ENCODE data around the gene SPSB1.
A peak's percentile ranks its signal among the peaks of the same experiment; 100 is the strongest.
"Not testable (repeated sequence)": the region's sequence is repeated elsewhere in the genome, so short reads cannot be mapped to it uniquely, and the experiment has no call there.

The SPSB1 gene

DNA sequence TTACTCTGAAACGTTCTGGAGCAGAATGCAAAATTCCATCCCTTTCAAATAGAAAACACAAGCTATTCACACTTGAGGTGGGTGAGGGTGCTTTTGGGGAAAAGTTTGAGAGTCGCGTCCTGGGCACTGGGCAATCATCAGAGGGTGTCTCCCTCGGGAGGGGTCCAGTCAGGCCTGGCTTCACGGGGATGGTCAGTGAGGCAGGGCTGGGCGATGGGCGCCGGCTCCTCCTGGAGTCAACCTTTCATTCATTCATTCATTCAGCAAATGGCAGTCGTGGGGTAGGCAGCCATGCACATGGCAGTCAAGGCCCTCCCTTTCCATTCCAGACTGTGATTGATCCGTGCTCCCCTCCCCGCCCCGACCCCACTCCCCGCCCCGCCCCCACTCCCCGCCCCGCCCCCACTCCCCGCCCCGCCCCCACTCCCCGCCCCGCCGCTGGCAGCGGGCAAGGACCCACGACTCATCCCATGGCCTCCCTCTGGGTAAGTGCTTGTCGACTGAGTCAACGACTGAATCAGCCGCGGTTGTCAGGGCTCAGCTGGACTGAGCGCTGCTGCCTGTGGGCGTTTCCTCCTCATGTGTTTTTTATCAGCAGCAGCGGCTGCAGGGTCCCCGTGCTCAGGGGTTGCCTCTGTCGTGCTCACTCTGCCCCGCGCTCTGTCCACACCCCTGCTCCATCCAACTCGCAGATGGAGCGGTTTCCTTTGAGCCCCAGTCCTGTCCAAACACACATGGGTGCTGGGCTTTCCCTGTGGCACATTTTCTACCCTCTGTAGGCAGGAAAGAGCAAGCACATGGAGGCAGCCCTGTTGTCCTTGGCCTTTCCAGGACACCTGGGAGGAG lies 12.5 kb upstream of the SPSB1 start:
- peak; percentile 54 to 64 for DNase-seq

DNA sequence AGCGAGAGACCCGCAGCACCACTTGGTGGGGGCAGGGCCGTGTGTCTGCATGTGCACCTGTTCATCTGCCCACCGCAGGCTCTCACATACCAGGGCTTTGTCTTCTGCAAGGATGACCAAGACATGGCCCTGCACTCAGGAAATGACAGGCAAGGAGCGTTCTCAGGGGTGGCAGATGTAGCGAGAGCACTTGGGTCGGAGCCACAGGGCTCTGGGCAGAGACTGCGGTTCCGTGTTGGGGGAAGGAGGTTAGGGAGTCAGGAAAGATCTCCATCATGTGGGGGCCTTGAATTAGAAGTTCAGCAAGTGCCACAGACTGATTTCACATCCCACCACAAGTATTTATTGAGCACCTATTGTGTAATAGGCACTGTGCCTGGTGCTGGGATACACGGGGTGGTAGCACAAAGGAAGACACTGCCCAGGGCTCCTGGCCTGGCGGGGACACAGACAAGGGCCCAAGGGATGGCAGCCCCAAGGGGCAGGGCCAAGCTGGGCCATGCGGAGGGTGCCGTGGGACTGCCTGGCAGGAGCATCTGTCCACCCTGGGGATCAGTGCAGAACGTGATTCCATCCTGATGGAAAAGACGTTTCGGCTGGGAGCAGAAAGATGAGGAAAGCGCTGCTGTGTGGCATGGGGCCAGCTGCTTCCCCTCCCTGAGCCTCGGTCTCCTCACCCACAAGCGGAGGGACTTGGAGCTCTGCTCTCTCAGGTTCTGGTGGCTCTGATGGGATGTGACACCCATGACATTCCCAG lies 11.4 kb upstream of the SPSB1 start:
- DNase-seq, result no peak

GRCh38 chr1:9281908-9282695 lies 10.6 kb upstream of the SPSB1 start:
- no peak for DNase-seq

- DNase-seq, result no peak
Observed at GRCh38 chr1:9282696-9282955, 10.1 kb upstream of the SPSB1 start.

DNA sequence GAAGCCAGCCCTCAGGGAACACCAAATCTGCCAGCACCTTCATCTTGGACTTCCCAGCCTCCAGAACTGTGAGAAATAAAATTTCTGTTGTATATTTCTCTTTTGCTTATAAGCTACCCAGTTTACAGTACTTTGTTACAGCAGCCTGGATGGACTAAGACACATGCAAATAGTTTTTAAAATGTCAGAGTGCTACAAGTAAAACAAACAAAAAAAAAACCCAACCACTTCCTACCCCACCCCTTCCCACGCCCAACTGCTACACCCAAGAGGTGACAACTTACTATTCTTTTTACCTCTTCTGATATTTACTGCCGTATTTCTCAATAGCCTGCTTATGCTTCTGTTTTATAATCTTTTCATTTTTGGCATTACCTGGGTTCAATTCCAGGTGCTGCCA lies 8.6 kb upstream of the SPSB1 start:
- no peak for DNase-seq

GRCh38 chr1:9286556-9286955 lies 6.1 kb upstream of the SPSB1 start:
- DNase-seq, result no peak

DNA sequence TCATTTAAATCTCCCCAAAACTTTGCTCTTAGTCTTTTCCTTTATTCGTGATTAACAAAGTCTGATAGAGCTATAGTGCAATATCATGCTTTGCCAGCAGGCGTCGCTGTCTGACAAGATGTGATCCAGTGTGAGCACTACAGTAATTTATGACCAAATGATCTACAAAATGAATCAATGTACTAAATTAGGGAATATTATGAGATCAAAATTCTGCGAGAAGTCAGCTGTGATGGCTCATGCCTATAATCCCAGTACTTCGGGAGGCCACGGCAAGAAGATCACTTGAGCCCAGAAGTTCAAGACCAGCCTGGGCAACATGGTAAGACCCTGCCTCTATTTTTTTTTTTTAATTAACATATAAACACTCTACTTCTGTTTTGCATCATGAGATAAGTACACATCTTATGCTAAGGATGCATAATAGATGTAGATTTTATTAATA lies 3.6 kb upstream of the SPSB1 start:
- DNase-seq, result peak; percentile 91 to 93

DNA sequence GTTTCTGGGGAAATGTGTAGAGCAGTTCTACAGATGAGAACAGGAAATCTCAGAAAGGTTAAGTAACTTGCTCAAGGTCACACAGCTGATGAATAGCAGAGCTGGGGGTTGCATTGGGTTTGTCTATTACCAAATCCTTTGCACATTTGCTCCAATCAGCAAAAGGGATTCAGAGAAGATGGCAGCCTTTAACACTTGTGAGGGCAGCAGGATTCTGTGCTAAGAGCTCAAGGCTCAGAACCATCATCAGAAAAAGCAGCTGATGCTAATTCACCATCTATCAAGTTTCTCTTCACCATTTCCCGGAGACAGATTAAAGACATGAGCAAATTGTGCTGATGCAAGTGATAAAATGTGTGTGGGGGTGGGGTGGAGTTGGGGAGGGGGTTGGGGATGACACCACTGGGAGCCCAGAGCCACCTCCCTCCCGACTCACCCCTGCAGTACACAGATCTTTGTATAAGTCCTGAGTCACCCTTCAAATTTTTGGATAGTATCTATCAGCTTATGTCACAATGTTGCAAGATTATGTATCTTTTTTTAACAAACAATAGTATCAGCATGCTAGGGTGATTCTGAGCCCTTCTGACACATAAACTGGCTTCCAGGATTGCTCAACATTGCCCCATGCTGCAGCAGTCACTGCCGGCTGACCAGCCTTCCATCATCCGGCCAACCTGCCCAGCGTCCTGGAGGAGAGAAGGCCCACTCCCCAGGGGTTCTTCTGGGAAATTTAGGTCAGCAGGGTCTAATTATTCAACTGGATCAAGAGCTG lies 2.8 kb upstream of the SPSB1 start:
- no peak for DNase-seq

GRCh38 chr1:9291914-9292360 lies 757 bp upstream of the SPSB1 start:
- no peak for DNase-seq

DNA sequence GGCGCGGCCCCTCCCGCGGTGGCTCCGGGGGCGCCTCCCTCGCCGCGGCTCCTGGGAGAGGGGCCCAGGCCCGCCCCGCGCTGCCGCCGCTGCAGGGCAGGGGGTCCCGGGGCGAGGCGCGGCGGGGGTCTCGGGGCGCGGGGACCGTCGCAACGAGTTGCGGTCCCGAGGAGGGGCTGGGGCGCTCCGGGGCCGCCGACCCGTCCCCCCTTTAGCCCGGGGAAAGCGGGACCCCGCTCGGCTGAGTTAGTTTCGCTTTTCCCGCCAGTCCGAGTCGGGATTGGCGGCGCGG lies 493 bp downstream of the SPSB1 start:
- no peak for DNase-seq

- peak in 1 of 2 donors; percentile 34 for DNase-seq
Observed at GRCh38 chr1:9293533-9294404, 1.1 kb downstream of the SPSB1 start.

DNA sequence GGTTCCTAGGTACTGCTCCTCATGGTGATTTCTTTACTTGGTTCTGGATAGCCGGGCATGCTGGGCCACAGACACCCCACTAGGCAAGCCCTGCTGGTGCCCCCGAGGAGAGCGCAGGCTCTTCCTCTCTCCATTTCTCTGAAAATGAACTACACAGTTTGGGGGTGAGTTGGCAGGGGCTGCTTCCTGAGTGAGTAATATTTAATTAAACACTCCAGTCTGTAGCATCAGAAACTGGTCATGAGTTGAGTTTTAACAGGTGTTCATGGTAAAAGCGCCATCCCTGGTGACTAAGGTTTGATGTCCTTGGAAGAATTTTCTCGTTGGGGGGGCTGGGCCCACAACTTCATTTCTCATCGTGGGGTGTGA lies 1.7 kb downstream of the SPSB1 start:
- DNase-seq, result peak in 1 of 2 donors; percentile 27

DNA sequence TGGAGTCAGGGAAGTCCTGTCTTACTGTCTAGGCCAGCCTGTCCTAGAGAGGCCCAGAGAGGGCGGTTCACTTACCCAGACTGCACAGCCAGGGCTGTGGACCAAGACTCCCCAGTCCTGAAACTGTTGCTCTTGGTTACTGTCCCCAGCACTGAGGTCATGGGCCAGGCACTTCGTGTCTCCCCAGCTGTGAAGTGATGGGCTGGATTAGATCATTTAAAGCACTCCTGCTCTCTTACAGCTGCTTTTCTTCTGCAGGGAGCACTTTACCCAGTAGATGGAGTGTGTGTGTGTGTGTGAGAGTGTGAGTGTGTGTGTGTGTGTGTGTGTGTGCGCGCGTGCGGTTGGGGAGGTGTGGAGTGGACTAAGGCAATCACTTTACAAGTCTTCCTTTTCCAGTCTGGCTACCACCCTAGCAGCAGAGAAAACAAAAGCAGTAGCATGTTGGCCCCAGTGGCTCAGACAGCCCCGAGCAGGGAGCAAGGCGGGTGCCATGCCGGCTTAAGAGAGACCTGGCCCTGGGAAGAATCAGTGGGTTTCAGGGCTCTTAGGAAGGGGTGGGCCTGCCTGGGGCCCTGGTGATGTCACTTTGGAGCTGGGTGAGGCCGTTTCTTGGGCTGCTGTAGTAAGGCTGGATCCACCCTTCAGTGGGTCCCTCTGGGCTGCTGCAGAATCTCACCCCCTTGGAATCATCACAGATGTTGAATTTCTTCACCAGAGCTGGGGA lies 2.4 kb downstream of the SPSB1 start:
- peak in 1 of 2 donors; percentile 23 for DNase-seq

DNA sequence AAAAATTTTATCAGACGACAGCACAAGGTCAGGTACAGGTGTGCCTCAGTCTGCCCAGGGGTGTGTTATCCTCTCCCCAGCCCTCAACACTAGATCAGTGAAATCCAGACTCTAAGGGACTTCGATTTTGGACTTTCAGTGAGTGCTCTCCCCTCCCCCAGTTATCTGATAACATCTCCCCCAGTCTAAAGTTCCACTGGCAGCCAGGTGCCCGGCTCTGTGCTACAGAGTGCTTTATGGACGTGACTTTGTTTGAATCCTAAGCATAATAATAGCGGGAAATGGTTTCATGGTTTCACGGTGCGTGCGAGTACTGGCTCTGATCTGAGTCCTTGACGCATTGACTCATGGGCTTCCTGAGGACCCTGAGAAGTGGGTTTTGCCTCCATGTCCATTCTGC lies 3.2 kb downstream of the SPSB1 start:
- DNase-seq, result no peak

DNA sequence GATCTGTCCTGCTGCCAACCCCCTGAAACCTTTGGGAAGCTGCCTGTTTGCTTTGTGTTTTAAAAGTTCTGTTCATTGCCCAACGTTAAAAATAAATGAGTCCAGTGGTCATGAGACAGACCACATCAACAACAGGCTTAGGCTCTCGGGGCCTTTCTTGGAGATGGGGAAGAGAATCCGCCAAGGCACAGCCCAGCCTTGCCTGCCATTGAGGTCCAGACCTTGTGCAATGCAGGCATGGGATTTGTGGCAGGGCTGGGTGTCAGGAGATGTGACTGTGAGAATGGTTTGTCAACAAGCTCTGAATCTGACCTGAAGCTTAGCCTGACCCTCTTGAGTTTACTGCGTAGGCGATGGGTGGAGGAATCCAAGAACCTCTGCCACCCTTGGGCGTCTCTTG lies 4.2 kb downstream of the SPSB1 start:
- DNase-seq, result no peak

DNA sequence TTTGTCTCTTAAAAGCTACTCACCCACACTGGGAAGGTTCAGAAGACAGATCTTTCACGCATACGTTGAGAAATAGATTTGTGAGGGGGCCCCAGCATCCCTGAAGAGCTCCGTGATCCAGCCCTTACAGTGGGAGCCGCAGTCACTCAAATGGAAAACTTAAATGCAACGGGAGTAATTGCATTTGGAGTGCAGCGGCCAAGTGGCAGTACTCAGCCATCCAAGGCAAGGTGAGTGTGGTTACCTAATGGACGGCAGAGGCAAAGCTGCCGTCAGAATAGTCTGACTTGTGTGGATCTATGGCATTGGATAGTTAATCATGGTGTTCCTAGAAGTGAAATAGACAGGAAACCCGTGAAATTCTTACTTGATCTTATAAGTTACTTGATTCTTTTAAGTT lies 5.1 kb downstream of the SPSB1 start:
- DNase-seq, result no peak

DNA sequence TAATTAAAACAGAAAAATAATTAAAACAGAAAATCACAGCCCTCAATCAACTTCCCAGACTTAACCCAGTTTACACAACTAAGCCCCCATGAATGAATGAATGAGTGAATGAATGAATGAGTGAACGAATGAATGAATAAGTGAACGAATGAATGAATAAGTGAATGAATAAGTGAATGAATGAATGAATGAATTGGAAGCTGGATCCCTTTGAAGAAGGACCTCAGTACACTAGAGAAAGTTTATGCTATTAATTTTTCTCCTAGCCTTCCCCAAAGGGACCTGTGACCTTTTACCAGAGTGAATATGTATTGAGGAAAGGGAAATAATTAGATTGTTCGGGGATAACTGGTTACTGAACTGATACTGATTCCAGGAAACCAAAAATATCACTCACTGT lies 5.6 kb downstream of the SPSB1 start:
- no peak for DNase-seq

GRCh38 chr1:9299571-9300541 lies 7.2 kb downstream of the SPSB1 start:
- DNase-seq, result not testable (repeated sequence)

- no peak for DNase-seq
Observed at GRCh38 chr1:9300573-9300972, 7.9 kb downstream of the SPSB1 start.

All from stimulated activated CD4-positive, alpha-beta T cell treated with anti-CD3 and anti-CD28 coated beads, Interleukin-2, amount 100 ng/mL, for 48 hours (primary cell).